ENCODE data around the gene UNC5A.

The UNC5A gene

GRCh38 chr5:176875783-176876505 is 65.6 kb downstream of the UNC5A start:
- DNase-seq (ENCODE audit: low read depth), result no peak
- TF ChIP-seq CTCF (conservative IDR thresholded peaks at IDR 0.05; ENCODE audit: low read depth, low read length), result no peak
- no peak overlapping the region for H3K4me3 ChIP-seq (ENCODE audit: low read length)

GRCh38 chr5:176876506-176877431 is 66.4 kb downstream of the UNC5A start:
- DNase-seq (ENCODE audit: low read depth), result no peak
- no peak overlapping the region for H3K4me3 ChIP-seq (ENCODE audit: low read length)

GRCh38 chr5:176877793-176878331 is 67.5 kb downstream of the UNC5A start:
- H3K4me3 ChIP-seq (ENCODE audit: low read length), result no peak overlapping the region
- no peak for DNase-seq (ENCODE audit: low read depth)
- TF ChIP-seq CTCF (conservative IDR thresholded peaks at IDR 0.05; ENCODE audit: low read depth, low read length), result no peak

More at GRCh38 chr5:176876506-176877431, 66.4 kb downstream of the UNC5A start:
- TF ChIP-seq CTCF (conservative IDR thresholded peaks at IDR 0.05; ENCODE audit: low read depth, low read length), result no peak

GRCh38 chr5:176878463-176878862 is 68.1 kb downstream of the UNC5A start:
- no peak overlapping the region for H3K4me3 ChIP-seq (ENCODE audit: low read length)
- TF ChIP-seq CTCF (conservative IDR thresholded peaks at IDR 0.05; ENCODE audit: low read depth, low read length), result no peak
- no peak for DNase-seq (ENCODE audit: low read depth)

GRCh38 chr5:176878906-176879662 is 68.7 kb downstream of the UNC5A start:
- H3K4me3 ChIP-seq (ENCODE audit: low read length), result no peak overlapping the region
- DNase-seq (ENCODE audit: low read depth), result no peak
- no peak for TF ChIP-seq CTCF (conservative IDR thresholded peaks at IDR 0.05; ENCODE audit: low read depth, low read length)

- TF ChIP-seq CTCF (conservative IDR thresholded peaks at IDR 0.05; ENCODE audit: low read depth, low read length), result no peak
- no peak overlapping the region for H3K4me3 ChIP-seq (ENCODE audit: low read length)
- DNase-seq (ENCODE audit: low read depth), result no peak
Observed at GRCh38 chr5:176879663-176880361, 69.5 kb downstream of the UNC5A start.
